ENCODE data around the gene SLC35F6.

DNA sequence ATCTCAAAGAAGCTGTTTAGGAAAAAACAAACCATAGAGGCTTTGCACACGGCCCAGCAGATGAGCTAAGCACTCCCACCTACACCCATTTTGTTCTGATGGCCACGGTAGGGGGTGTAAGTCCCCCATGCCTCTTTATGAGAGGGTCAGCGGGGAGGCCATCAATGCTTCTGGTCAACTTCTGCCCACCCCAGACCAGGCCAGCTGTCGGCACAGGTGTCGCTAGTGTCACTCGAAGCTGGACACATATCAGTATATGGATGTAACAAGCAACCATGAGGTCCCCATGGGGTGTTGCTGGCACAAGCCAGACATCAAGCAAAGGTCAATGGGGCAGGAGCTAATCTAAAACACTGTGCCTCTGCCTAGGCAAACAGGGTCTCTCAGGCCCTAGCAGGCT, 23.7 kb upstream of the SLC35F6 start:
- TF ChIP-seq, protein P1, sequence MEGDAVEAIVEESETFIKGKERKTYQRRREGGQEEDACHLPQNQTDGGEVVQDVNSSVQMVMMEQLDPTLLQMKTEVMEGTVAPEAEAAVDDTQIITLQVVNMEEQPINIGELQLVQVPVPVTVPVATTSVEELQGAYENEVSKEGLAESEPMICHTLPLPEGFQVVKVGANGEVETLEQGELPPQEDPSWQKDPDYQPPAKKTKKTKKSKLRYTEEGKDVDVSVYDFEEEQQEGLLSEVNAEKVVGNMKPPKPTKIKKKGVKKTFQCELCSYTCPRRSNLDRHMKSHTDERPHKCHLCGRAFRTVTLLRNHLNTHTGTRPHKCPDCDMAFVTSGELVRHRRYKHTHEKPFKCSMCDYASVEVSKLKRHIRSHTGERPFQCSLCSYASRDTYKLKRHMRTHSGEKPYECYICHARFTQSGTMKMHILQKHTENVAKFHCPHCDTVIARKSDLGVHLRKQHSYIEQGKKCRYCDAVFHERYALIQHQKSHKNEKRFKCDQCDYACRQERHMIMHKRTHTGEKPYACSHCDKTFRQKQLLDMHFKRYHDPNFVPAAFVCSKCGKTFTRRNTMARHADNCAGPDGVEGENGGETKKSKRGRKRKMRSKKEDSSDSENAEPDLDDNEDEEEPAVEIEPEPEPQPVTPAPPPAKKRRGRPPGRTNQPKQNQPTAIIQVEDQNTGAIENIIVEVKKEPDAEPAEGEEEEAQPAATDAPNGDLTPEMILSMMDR (IDR thresholded peaks at IDR 0.05; ENCODE audit: low read length), result no peak
- no peak for TF ChIP-seq EZH2phosphoT487 (IDR thresholded peaks at IDR 0.05; ENCODE audit: low read length)

All from MM.1S (cell line).